Measurements from ENCODE around the gene ADARB1.
"Not testable (repeated sequence)": the region's sequence is repeated elsewhere in the genome, so short reads cannot be mapped to it uniquely, and the experiment has no call there.

ADARB1 gene

GRCh38 chr21:45074048-45074817 is at the start of gene ADARB1:
Gene ADARB1 (plus strand): TSS chr21:45074580. CDS start chr21:45171657, 97,077 bp downstream.
- DNase-seq (ENCODE audit: low read depth) = peak; percentile 48

GRCh38 chr21:45026066-45026745 is 48.2 kb upstream of the ADARB1 start:
- DNase-seq (ENCODE audit: low read depth) = no peak

GRCh38 chr21:45026826-45027225 is 47.6 kb upstream of the ADARB1 start:
- no peak for DNase-seq (ENCODE audit: low read depth)

- no peak for DNase-seq (ENCODE audit: low read depth)
These were observed 46.9 kb upstream of the ADARB1 start for GRCh38 chr21:45027241-45028196.

- not testable (repeated sequence) for DNase-seq (ENCODE audit: low read depth)
These were observed 45.7 kb upstream of the ADARB1 start for GRCh38 chr21:45028645-45029044.

- DNase-seq (ENCODE audit: low read depth) = no peak
These were observed 45.0 kb upstream of the ADARB1 start for GRCh38 chr21:45029298-45029947.

- DNase-seq (ENCODE audit: low read depth) = no peak
These were observed 44.3 kb upstream of the ADARB1 start for GRCh38 chr21:45029948-45030681.

GRCh38 chr21:45030682-45031570 is 43.5 kb upstream of the ADARB1 start:
- DNase-seq (ENCODE audit: low read depth) = no peak

GRCh38 chr21:45031571-45032191 is 42.7 kb upstream of the ADARB1 start:
- DNase-seq (ENCODE audit: low read depth) = no peak

GRCh38 chr21:45032332-45032731 is 42.0 kb upstream of the ADARB1 start:
- DNase-seq (ENCODE audit: low read depth) = no peak

- no peak for DNase-seq (ENCODE audit: low read depth)
These were observed 41.2 kb upstream of the ADARB1 start for GRCh38 chr21:45032977-45033710.

GRCh38 chr21:45033791-45034555 is 40.4 kb upstream of the ADARB1 start:
- DNase-seq (ENCODE audit: low read depth) = no peak

GRCh38 chr21:45034556-45035476 is 39.6 kb upstream of the ADARB1 start:
- no peak for DNase-seq (ENCODE audit: low read depth)

- DNase-seq (ENCODE audit: low read depth) = no peak
These were observed 38.9 kb upstream of the ADARB1 start for GRCh38 chr21:45035477-45035848.

- no peak for DNase-seq (ENCODE audit: low read depth)
These were observed 37.8 kb upstream of the ADARB1 start for GRCh38 chr21:45036630-45037029.

- DNase-seq (ENCODE audit: low read depth) = no peak
These were observed 36.4 kb upstream of the ADARB1 start for GRCh38 chr21:45037986-45038385.

Measured in stimulated activated CD8-positive, alpha-beta memory T cell treated with anti-CD3 and anti-CD28 coated beads, Interleukin-4, amount 100 ng/mL, for 24 hours (primary cell).